ENCODE data around the gene NDUFV1. TPM values are rescaled to one million over a fixed set of nuclear protein-coding genes. Genes with fewer than 3 reads are reported as not detected.

NDUFV1 gene
- polyA plus RNA-seq, 1 of the 3 experiments (the other 2 are of a cell fraction) = 278 TPM

GRCh38 chr11:67642173-67643120, 35.7 kb downstream of the NDUFV1 start:
- DNase-seq = no peak
- Histone ChIP-seq H3K36me3 (replicated peaks in 1 of 2; ENCODE audit: control insufficient read depth in 1 of 2, insufficient read depth in 2 of 2, low read length in 1 of 2) (no peaks in the 10 kb centered on the region), H3K27me3 (ENCODE audit: insufficient read depth) (no peaks in the 10 kb centered on the region), H3K9me3 (no peaks in the 10 kb centered on the region), H3K4me3 (ENCODE audit: low read depth in 2 of 2, low read length in 1 of 2) (no peak overlapping the region), H3K79me2 (ENCODE audit: insufficient read depth) (no peaks in the 10 kb centered on the region), H2AFZ (ENCODE audit: low read depth) (no peak overlapping the region), H3K9ac (no peak overlapping the region), H3F3A (replicated peaks; ENCODE audit: insufficient read depth) (no peaks in the 10 kb centered on the region), H3K4me1 (ENCODE audit: control insufficient read depth in 1 of 2, insufficient read depth in 2 of 2, low read depth in 1 of 2, low read length in 1 of 2) (no peaks in the 10 kb centered on the region; a peak in 1 of 4 replicates), H4K20me1 (ENCODE audit: insufficient read depth) (no peaks in the 10 kb centered on the region), H3K27ac (ENCODE audit: low read depth in 2 of 2, low read length in 1 of 2) (no peak overlapping the region), H3K9me2 (no peaks in the 10 kb centered on the region), H3K4me2 (no peak overlapping the region)
- ChIA-PET CTCF (interaction anchor here (17.8 to 21.6 kb wide), 2 partner anchors 7 to 11 kb away, joined by 308 read pairs; partner anchors contain the start of genes ACY3, NUDT8 and TBX10), POLR2A (no interaction called here)
- WGBS (ENCODE audit: low lambda C conversion rate) = 66% methylated on average over 9 of the region's 15 CpGs
- TF ChIP-seq EZH2phosphoT487 (IDR thresholded peaks at IDR 0.05; ENCODE audit: borderline replicate concordance, low read depth) (no peak), MAX (IDR thresholded peaks at IDR 0.05; ENCODE audit: low read depth) (no peak), EP300 (IDR thresholded peaks at IDR 0.05; ENCODE audit: borderline replicate concordance in 1 of 2, low read depth in 1 of 2, low read length in 1 of 2) (no peak)
- TF ChIP-seq, protein P1, sequence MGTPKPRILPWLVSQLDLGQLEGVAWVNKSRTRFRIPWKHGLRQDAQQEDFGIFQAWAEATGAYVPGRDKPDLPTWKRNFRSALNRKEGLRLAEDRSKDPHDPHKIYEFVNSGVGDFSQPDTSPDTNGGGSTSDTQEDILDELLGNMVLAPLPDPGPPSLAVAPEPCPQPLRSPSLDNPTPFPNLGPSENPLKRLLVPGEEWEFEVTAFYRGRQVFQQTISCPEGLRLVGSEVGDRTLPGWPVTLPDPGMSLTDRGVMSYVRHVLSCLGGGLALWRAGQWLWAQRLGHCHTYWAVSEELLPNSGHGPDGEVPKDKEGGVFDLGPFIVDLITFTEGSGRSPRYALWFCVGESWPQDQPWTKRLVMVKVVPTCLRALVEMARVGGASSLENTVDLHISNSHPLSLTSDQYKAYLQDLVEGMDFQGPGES (IDR thresholded peaks at IDR 0.05; ENCODE audit: low read depth, low read length) = no peak

DNA sequence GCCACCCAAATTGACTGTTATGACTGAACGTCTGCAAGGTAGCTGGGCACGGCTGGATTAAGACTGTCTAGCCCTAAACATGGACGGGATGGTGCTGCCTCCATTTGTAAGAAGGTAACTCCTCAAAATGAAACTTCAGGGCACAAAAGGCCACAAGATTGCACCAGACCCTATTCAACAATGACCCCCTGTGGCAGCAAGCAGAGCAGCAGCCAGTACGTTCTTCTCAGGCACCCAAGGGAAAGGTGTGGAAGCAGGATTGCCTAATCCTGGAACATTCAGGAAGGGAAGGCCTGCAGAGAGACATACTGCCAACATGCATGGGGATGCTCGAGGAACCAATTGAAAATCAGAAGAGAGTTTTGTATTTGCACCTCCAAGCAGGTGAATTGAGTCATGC, 37.3 kb downstream of the NDUFV1 start:
- no peaks in the 10 kb centered on the region for H3K9me3 ChIP-seq
- H3K4me1 ChIP-seq (ENCODE audit: control insufficient read depth in 1 of 2, insufficient read depth in 2 of 2, low read depth in 1 of 2, low read length in 1 of 2) = no peaks in the 10 kb centered on the region; a peak in 1 of 4 replicates
- ChIA-PET CTCF (interaction anchor here (1.0 to 21.6 kb wide), 3 partner anchors 9 to 30 kb away, joined by 6 to 308 read pairs (median 308); partner anchors contain the start of genes ACY3, NUDT8 and TBX10), POLR2A (no interaction called here)
- H3K9ac ChIP-seq = no peak overlapping the region
- no peaks in the 10 kb centered on the region for H3K79me2 ChIP-seq (ENCODE audit: insufficient read depth)
- no peak for DNase-seq
- 78% methylated on average over 5 of the region's 5 CpGs for WGBS (ENCODE audit: low lambda C conversion rate)
- H3K9me2 ChIP-seq = no peaks in the 10 kb centered on the region
- TF ChIP-seq RCOR1 (IDR thresholded peaks at IDR 0.05; ENCODE audit: low read length) = no peak
- TF ChIP-seq FOSL2 (IDR thresholded peaks at IDR 0.05; ENCODE audit: borderline replicate concordance, low read depth) = no peak
- no peak for TF ChIP-seq FOXM1 (IDR thresholded peaks at IDR 0.05; ENCODE audit: low read depth)
- no peak for TF ChIP-seq EP300 (IDR thresholded peaks at IDR 0.05; ENCODE audit: borderline replicate concordance in 1 of 2, low read depth in 1 of 2, low read length in 1 of 2)
- no peak for TF ChIP-seq MEF2A (IDR thresholded peaks at IDR 0.05; ENCODE audit: borderline replicate concordance, low read depth)
- TF ChIP-seq, protein P2, sequence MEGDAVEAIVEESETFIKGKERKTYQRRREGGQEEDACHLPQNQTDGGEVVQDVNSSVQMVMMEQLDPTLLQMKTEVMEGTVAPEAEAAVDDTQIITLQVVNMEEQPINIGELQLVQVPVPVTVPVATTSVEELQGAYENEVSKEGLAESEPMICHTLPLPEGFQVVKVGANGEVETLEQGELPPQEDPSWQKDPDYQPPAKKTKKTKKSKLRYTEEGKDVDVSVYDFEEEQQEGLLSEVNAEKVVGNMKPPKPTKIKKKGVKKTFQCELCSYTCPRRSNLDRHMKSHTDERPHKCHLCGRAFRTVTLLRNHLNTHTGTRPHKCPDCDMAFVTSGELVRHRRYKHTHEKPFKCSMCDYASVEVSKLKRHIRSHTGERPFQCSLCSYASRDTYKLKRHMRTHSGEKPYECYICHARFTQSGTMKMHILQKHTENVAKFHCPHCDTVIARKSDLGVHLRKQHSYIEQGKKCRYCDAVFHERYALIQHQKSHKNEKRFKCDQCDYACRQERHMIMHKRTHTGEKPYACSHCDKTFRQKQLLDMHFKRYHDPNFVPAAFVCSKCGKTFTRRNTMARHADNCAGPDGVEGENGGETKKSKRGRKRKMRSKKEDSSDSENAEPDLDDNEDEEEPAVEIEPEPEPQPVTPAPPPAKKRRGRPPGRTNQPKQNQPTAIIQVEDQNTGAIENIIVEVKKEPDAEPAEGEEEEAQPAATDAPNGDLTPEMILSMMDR (IDR thresholded peaks at IDR 0.05) = peak; percentile 26; the same call in 1 of the 2 replicates
- peak; percentile 20; the same call in 1 of the 2 replicates for TF ChIP-seq RAD21 (IDR thresholded peaks at IDR 0.05; ENCODE audit: low read length)
- H3K4me2 ChIP-seq = no peak overlapping the region
- H3K4me3 ChIP-seq (ENCODE audit: low read depth in 2 of 2, low read length in 1 of 2) = no peak overlapping the region
- H3K36me3 ChIP-seq (replicated peaks in 1 of 2; ENCODE audit: control insufficient read depth in 1 of 2, insufficient read depth in 2 of 2, low read length in 1 of 2) = no peaks in the 10 kb centered on the region
- no peak overlapping the region for H2AFZ ChIP-seq (ENCODE audit: low read depth)
- no peaks in the 10 kb centered on the region for H3K27me3 ChIP-seq (ENCODE audit: insufficient read depth)
- no peak overlapping the region for H3K27ac ChIP-seq (ENCODE audit: low read depth in 2 of 2, low read length in 1 of 2)
- no peaks in the 10 kb centered on the region for H4K20me1 ChIP-seq (ENCODE audit: insufficient read depth)
- H3F3A ChIP-seq (replicated peaks; ENCODE audit: insufficient read depth) = no peaks in the 10 kb centered on the region
